Neuronal stem cell (in vitro differentiated cells): ENCODE results near the gene ATP8A1.
A peak's percentile ranks its signal among the peaks of the same experiment; 100 is the strongest.

Experiments
- DNase-seq: peaks from one replicate; pipeline ENCODE4 v3.0.0-alpha.2; 2013; ENCODE audit warnings: low spot score
- H2AFZ ChIP-seq: one replicate; pipeline ENCODE4 v1.6.1; 2013; ENCODE audit warnings: mild to moderate bottlenecking, low read length, inconsistent platforms
- H2AK5ac ChIP-seq: 2 replicates; pipeline ENCODE4 v1.6.1; 2013; ENCODE audit warnings: low read depth, mild to moderate bottlenecking, inconsistent platforms, low read length, moderate library complexity, mixed read lengths
- H2BK120ac ChIP-seq: 2 replicates; pipeline ENCODE4 v1.6.1; 2013; ENCODE audit warnings: low read depth, mild to moderate bottlenecking, inconsistent platforms, low read length, moderate library complexity, mixed read lengths
- H2BK12ac ChIP-seq: one replicate; pipeline ENCODE4 v1.6.1; 2013; ENCODE audit warnings: low read length, inconsistent platforms
- H2BK15ac ChIP-seq: 2 replicates; pipeline ENCODE4 v1.6.1; 2013; ENCODE audit warnings: mild to moderate bottlenecking, low read length, inconsistent platforms, mixed read lengths
- H2BK5ac ChIP-seq: one replicate; pipeline ENCODE4 v1.6.1; 2013; ENCODE audit warnings: inconsistent platforms, mild to moderate bottlenecking, low read length, moderate library complexity
- H3K14ac ChIP-seq: one replicate; pipeline ENCODE4 v1.6.1; 2013; ENCODE audit warnings: low read length, inconsistent platforms
- H3K18ac ChIP-seq: 2 replicates; pipeline ENCODE4 v1.6.1; 2013; ENCODE audit warnings: low read length, inconsistent platforms
- H3K23ac ChIP-seq: 2 replicates; pipeline ENCODE4 v1.6.1; 2013; ENCODE audit warnings: low read depth, mild to moderate bottlenecking, mixed read lengths, low read length, inconsistent platforms; ENCODE audit not compliant: poor library complexity
- H3K27ac ChIP-seq: replicated peaks from 3 replicates; pipeline ENCODE4 v1.5.1; 2013; ENCODE audit warnings: low read length, inconsistent platforms
- H3K27me3 ChIP-seq, 3 experiments: 2 replicates each; pipeline ENCODE4 v1.6.1; 2013; ENCODE audit warnings: low read length in 3 of 3, mild to moderate bottlenecking in 2 of 3, inconsistent platforms in 1 of 3, low read depth in 1 of 3, mixed read lengths in 1 of 3, moderate library complexity in 1 of 3; ENCODE audit not compliant: control insufficient read depth in 3 of 3, insufficient read depth in 3 of 3
- H3K36me3 ChIP-seq, 2 donors: replicated peaks in 1 of 2; 2 replicates each; pipeline ENCODE4 v1.6.1; 2013; ENCODE audit warnings: low read length in 2 of 2; ENCODE audit not compliant: control insufficient read depth in 2 of 2, insufficient read depth in 2 of 2
- H3K4ac ChIP-seq: 2 replicates; pipeline ENCODE4 v1.6.1; 2013; ENCODE audit warnings: inconsistent platforms, mild to moderate bottlenecking, low read length, moderate library complexity
- H3K4me1 ChIP-seq, 2 donors: 1 replicate in 1 of 2; 2 replicates in 1 of 2; pipeline ENCODE4 v1.6.1; 2013; ENCODE audit warnings: low read length in 2 of 2, low read depth in 1 of 2; ENCODE audit not compliant: control insufficient read depth in 2 of 2, insufficient read depth in 1 of 2
- H3K4me2 ChIP-seq: one replicate; pipeline ENCODE4 v1.6.1; 2013; ENCODE audit warnings: mild to moderate bottlenecking, low read length, inconsistent platforms; ENCODE audit not compliant: insufficient read depth, poor library complexity, severe bottlenecking
- H3K4me3 ChIP-seq, 2 donors: 2 replicates each; pipeline ENCODE4 v1.5.1; 2013; ENCODE audit warnings: low read length in 2 of 2, mild to moderate bottlenecking in 2 of 2, inconsistent platforms in 1 of 2, moderate library complexity in 1 of 2
- H3K79me1 ChIP-seq: one replicate; pipeline ENCODE4 v1.6.1; 2013; ENCODE audit warnings: low read depth, mild to moderate bottlenecking, inconsistent platforms, low read length, moderate library complexity
- H3K9ac ChIP-seq: one replicate; pipeline ENCODE4 v1.6.1; 2013; ENCODE audit warnings: mild to moderate bottlenecking, low read depth, low read length, inconsistent platforms; ENCODE audit not compliant: poor library complexity
- H3K9me3 ChIP-seq, 2 donors: replicated peaks in 1 of 2; 2 replicates each; pipeline versions ENCODE3 to v1.6.1; 2013; ENCODE audit warnings: low read length in 2 of 2, mild to moderate bottlenecking in 2 of 2, inconsistent platforms in 1 of 2, low read depth in 1 of 2, mixed read lengths in 1 of 2, moderate library complexity in 1 of 2; ENCODE audit not compliant: control insufficient read depth in 2 of 2, insufficient read depth in 1 of 2
- H4K8ac ChIP-seq: one replicate; pipeline ENCODE4 v1.6.1; 2013; ENCODE audit warnings: low read depth, mild to moderate bottlenecking, inconsistent platforms, low read length, moderate library complexity
- H4K91ac ChIP-seq: one replicate; pipeline ENCODE4 v1.6.1; 2013; ENCODE audit warnings: low read length, low read depth, mild to moderate bottlenecking, inconsistent platforms; ENCODE audit not compliant: poor library complexity
- WGBS, 2 donors: extraction: QIAGEN DNeasy Blood & Tissue Kit; methylation state at CpG; one replicate each; pipeline ENCODE4 v1.1.7; 2013; ENCODE audit warnings: missing lambda C conversion rate in 2 of 2, mixed read lengths in 1 of 2; ENCODE audit not compliant: insufficient read length in 2 of 2, insufficient replicate concordance in 1 of 2; ENCODE audit errors: extremely low coverage in 2 of 2; 5-methylcytosine and 5-hydroxymethylcytosine counted together

ATP8A1 gene

DNA sequence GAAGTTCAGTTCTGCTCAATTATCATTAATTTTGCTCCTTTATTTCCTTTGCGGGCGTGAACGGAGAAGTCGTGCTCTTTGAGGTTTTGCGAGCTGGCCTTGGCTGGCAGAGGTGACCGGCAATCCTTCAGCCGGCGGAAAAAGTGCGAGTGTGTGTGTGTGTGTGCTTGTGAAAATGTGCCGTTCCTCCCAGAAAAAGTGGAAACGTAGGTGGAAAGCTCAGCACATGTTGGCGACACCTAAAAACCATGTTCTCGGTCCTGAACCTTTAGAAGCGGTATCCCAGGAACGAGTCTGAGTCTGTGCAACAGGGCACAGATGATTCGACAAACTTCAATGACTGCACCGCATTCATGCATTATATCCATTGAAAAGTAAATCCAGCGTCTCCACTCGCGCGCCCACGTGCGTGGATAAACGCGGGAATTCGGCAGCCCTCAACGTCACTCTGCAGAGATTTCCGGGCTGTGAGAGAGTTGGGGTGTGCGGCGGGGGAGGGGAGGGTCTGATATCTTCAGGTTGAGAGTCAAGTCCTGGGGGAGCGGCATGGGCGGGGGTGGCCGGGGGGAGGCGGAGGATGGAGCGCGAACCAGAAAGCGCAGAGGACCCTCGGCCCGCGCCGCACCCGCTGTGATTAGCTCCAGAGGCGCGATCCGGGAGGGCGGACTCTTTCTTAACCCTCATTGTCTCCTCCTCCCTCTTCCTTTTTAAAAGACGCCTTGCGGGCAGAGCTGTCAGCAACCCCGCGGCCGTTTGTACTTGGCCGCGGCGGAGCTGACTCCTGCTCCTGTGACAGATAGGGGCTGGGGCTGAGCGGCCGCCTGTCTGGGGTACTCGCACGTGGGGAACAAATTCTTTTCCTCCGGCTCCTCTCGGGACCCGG, 259.9 kb downstream of the ATP8A1 start, which contains the start of gene SHISA3:
TSS of gene SHISA3 (plus strand) at position 737 of the 883 bp plus-strand sequence. CDS start 569 bp downstream, outside the sequence.
- Histone ChIP-seq H3K27ac (no peak within 1 kb of the TSS), H2AFZ (peak within 1 kb of the TSS; percentile 91), H3K9me3 (no peaks in the 10 kb centered on the region), H3K18ac (peak within 1 kb of the TSS; percentile 92), H3K4me2 (peak within 1 kb of the TSS; percentile 97), H2BK15ac (peak within 1 kb of the TSS; percentile 22), H3K4ac (no peak within 1 kb of the TSS), H3K27me3 (peaks cover 9 to 75% (median 54%) of the 10 kb centered on the region in 3 experiments), H3K9ac (peak within 1 kb of the TSS; percentile 86), H3K14ac (peak within 1 kb of the TSS; percentile 86), H4K91ac (no peak within 1 kb of the TSS), H2BK12ac (peak within 1 kb of the TSS; percentile 46), H3K36me3 (no peaks in the 10 kb centered on the region), H3K4me1 (peaks cover 8 to 15% of the 10 kb centered on the region in 2 donors), H2BK120ac (no peak within 1 kb of the TSS), H4K8ac (no peak within 1 kb of the TSS), H3K4me3 (peak within 1 kb of the TSS in 1 of 2 donors; percentile 76), H3K23ac (peak within 1 kb of the TSS; percentile 87), H3K79me1 (no peaks in the 10 kb centered on the region), H2BK5ac (peak within 1 kb of the TSS; percentile 21), H2AK5ac (peak within 1 kb of the TSS; percentile 52)
- peak; percentile 39 for DNase-seq
- WGBS, 2 donors: no CpG with 5 or more reads among the region's 61 CpGs

DNA sequence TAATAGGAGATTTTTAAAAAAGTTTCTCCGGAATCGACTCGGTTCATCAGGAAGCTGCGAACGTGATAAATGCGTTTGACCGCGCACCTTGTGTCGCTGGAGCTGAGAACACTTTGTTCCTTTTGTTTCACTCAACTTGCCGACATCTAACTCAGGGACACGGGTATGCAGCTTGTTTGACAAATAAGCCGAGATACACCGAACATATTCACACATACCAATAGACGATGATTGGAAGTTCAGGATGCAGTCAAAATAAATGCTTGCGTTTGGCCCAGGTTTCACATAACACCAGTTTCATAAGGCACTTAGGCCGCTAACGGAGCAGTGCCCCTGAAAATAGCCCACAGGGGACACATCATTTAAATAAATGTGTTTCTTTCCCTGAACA, 260.5 kb downstream of the ATP8A1 start:
- DNase-seq: peak; percentile 52
- Histone ChIP-seq H3K4ac (no peak overlapping the region), H3K9me3 (no peaks in the 10 kb centered on the region), H3K27ac (no peak overlapping the region), H4K8ac (no peak overlapping the region), H2BK120ac (no peak overlapping the region), H4K91ac (no peak overlapping the region), H2BK5ac (no peak overlapping the region), H3K23ac (no peak overlapping the region), H3K27me3 (peaks cover 9 to 78% (median 54%) of the 10 kb centered on the region in 3 experiments), H3K14ac (no peak overlapping the region), H2AK5ac (no peak overlapping the region), H3K4me3 (no peak overlapping the region), H3K18ac (no peak overlapping the region), H2BK15ac (no peak overlapping the region), H3K79me1 (no peaks in the 10 kb centered on the region), H3K9ac (no peak overlapping the region), H3K4me2 (peak overlapping the region; percentile 97), H2BK12ac (no peak overlapping the region), H3K4me1 (peaks cover 8 to 15% of the 10 kb centered on the region in 2 donors), H2AFZ (peak overlapping the region; percentile 91), H3K36me3 (no peaks in the 10 kb centered on the region)
- WGBS, 2 donors: no CpG with 5 or more reads among the region's 17 CpGs

DNA sequence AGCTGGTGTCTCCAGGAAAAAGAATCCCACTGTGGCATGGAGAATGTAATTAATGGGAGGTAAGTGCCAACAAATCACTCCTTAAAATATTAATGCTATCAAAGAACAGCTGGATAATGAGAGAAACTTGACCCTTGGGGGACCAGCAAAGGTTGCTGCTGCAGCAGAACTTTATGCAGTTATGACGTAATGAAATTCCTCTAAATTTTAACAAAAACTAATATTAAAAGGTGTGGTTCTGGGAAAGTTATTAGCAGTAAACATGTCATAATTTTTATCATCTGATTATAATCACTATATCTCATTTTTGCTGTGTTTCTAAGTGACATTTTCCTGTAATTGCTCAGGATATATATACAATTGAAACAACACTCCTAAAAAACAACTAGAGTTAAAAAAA, 261.3 kb downstream of the ATP8A1 start:
- Histone ChIP-seq H4K91ac (no peak overlapping the region), H3K14ac (no peak overlapping the region), H3K9me3 (no peaks in the 10 kb centered on the region), H3K27me3 (peaks cover 9 to 72% (median 47%) of the 10 kb centered on the region in 3 experiments), H3K4ac (no peak overlapping the region), H2BK12ac (no peak overlapping the region), H2BK15ac (no peak overlapping the region), H3K9ac (no peak overlapping the region), H3K23ac (no peak overlapping the region), H3K18ac (no peak overlapping the region), H2AK5ac (no peak overlapping the region), H3K79me1 (no peaks in the 10 kb centered on the region), H4K8ac (no peak overlapping the region), H3K36me3 (no peaks in the 10 kb centered on the region), H3K4me2 (no peak overlapping the region), H2BK120ac (no peak overlapping the region), H2BK5ac (no peak overlapping the region), H3K27ac (no peak overlapping the region), H2AFZ (no peak overlapping the region), H3K4me3 (no peak overlapping the region), H3K4me1 (peaks cover 8 to 15% of the 10 kb centered on the region in 2 donors)
- no CpG with 5 or more reads among the region's 1 CpG for WGBS, 2 donors
- no peak for DNase-seq

DNA sequence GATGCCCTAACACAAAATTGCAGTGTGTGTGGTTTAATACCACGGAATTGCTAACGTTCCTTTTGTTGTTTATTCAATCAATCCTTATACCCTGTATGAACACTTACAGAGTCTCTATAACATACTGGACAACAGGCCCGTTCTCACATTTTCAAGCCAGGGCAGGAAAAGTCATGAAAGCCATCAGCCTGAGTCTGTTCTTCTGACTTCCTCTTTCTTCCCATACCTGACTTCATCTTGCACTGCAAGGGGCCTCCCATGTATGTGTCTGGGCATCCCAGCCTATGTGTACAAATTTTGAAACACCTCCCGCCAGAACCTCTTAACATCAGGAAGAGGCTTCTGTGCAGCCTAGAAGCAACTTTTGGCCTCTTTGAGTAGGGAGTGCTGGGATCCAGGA, 264.5 kb downstream of the ATP8A1 start:
- H3K27ac ChIP-seq: no peak overlapping the region
- H3K4me2 ChIP-seq: no peak overlapping the region
- H3K9ac ChIP-seq: no peak overlapping the region
- peaks cover 3 to 40% (median 21%) of the 10 kb centered on the region in 3 experiments for H3K27me3 ChIP-seq
- H3K4me1 ChIP-seq: peaks cover 0 to 6% of the 10 kb centered on the region in 2 donors
- H3K18ac ChIP-seq: peak overlapping the region; percentile 52
- H3K23ac ChIP-seq: no peak overlapping the region
- H2AFZ ChIP-seq: no peak overlapping the region
- no peak overlapping the region for H3K4ac ChIP-seq
- H2BK15ac ChIP-seq: no peak overlapping the region
- WGBS, 2 donors: no CpG with 5 or more reads among the region's 4 CpGs
- H2BK12ac ChIP-seq: no peak overlapping the region
- no peak for DNase-seq
- no peaks in the 10 kb centered on the region for H3K9me3 ChIP-seq
- no peak overlapping the region for H3K4me3 ChIP-seq
- H2BK120ac ChIP-seq: no peak overlapping the region
- H3K14ac ChIP-seq: no peak overlapping the region
- no peak overlapping the region for H2BK5ac ChIP-seq
- no peaks in the 10 kb centered on the region for H3K79me1 ChIP-seq
- no peak overlapping the region for H2AK5ac ChIP-seq
- H3K36me3 ChIP-seq: no peaks in the 10 kb centered on the region
- no peak overlapping the region for H4K91ac ChIP-seq
- no peak overlapping the region for H4K8ac ChIP-seq
